Type B pancreatic cell (in vitro differentiated cells): ENCODE results near the gene PPIF. TPM values are rescaled to one million over a fixed set of nuclear protein-coding genes. Genes with fewer than 3 reads are reported as not detected.

ENCODE experiments used
- DNase-seq: peaks from one replicate; pipeline ENCODE4 v3.0.0; 2021; ENCODE audit warnings: mixed read lengths; ENCODE audit not compliant: unreplicated experiment; ENCODE audit errors: extremely low spot score
- H3K27ac Mint-ChIP-seq: 2 replicates; pipeline ENCODE4 v1.8.0; 2021; ENCODE audit warnings: mild to moderate bottlenecking, mixed read lengths
- H3K27me3 Mint-ChIP-seq: 2 replicates; pipeline ENCODE4 v1.8.0; 2021; ENCODE audit warnings: mixed read lengths
- H3K36me3 Mint-ChIP-seq: 2 replicates; pipeline ENCODE4 v1.8.0; 2021; ENCODE audit warnings: mixed read lengths
- H3K4me1 Mint-ChIP-seq: one replicate; pipeline ENCODE4 v1.8.0; 2021; ENCODE audit warnings: mixed read lengths; ENCODE audit not compliant: unreplicated experiment
- H3K4me3 Mint-ChIP-seq: 2 replicates; pipeline ENCODE4 v1.8.0; 2021; ENCODE audit warnings: mild to moderate bottlenecking, mixed read lengths
- H3K9me3 Mint-ChIP-seq: 2 replicates; pipeline ENCODE4 v1.8.0; 2021; ENCODE audit warnings: mixed read lengths
- total RNA-seq: library from RNA; stranded (reverse); gene quantifications from 2 replicates; pipeline ENCODE4 v1.2.1, GENCODE V29; 2021; ENCODE audit warnings: low replicate concordance
- TF ChIP-seq, protein P1 (sequence below): fragments of 200-600 bp; sonication (generic); conservative IDR thresholded peaks from 2 replicates; pipeline ENCODE4 v1.5.0; 2021; ENCODE audit warnings: antibody characterized with exemption, mild to moderate bottlenecking

Gene PPIF
- total RNA-seq, 1 donor from 2014 or later = 67.5 TPM

DNA sequence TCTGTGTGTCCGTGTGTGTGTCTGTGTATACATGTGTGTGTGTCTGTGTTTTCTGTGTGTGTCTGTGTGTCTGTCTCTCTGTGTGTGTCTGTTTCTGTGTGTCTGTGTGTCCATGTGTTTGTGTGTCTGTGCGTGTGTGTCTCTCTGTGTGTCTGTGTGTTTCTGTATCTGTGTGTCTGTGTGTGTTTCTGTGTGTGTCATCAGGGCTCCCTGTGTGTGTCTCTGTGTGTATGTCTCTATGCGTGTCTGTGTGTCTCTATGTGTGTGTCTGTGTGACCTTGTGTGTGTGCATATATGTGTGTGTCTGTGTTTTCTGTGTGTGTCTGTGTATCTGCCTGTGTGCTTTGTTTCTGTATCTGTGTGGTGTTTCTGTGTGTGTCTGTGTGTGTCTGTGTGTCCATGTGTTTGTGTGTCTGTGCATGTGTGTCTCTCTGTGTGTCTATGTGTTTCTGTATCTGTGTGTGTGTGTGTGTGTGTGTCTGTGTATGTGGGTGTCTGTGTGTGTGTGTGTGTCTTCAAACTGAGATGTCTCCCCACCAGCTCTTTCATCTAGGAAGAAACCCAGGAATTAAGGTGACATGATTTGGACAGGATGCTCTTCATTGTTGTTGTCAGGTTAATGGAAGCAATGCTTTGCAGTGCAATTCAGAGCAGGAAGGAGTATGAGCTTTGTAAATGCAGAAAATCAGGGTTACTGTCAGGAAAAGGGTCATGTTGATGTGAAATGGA lies 20.7 kb upstream of the PPIF start:
- Mint-ChIP-seq H3K36me3 (no peaks in the 10 kb centered on the region), H3K4me3 (no peak overlapping the region), H3K27me3 (no peaks in the 10 kb centered on the region), H3K4me1 (peaks cover 5% of the 10 kb centered on the region), H3K27ac (no peak overlapping the region), H3K9me3 (no peaks in the 10 kb centered on the region)
- TF ChIP-seq, protein P1, sequence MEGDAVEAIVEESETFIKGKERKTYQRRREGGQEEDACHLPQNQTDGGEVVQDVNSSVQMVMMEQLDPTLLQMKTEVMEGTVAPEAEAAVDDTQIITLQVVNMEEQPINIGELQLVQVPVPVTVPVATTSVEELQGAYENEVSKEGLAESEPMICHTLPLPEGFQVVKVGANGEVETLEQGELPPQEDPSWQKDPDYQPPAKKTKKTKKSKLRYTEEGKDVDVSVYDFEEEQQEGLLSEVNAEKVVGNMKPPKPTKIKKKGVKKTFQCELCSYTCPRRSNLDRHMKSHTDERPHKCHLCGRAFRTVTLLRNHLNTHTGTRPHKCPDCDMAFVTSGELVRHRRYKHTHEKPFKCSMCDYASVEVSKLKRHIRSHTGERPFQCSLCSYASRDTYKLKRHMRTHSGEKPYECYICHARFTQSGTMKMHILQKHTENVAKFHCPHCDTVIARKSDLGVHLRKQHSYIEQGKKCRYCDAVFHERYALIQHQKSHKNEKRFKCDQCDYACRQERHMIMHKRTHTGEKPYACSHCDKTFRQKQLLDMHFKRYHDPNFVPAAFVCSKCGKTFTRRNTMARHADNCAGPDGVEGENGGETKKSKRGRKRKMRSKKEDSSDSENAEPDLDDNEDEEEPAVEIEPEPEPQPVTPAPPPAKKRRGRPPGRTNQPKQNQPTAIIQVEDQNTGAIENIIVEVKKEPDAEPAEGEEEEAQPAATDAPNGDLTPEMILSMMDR = no peak
- DNase-seq = no peak

DNA sequence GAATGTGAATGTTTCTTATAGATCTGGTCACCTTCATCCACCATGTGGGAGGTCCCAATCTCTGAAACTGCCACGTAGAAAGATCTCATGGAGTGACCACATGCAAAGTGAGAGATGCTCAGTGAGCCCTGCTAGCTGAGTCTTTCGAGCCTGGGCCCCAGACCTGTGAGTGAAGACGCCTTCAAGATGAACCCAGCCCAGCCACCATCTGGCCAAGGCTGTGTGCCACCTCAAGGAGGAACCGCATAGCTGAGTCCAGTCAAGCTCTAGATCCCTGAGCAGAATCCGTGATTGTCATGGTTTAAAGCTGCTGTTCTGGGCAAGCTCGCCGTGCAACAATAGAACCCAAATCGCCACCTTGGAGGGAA lies 20.2 kb upstream of the PPIF start:
- no peaks in the 10 kb centered on the region for H3K27me3 Mint-ChIP-seq
- H3K4me3 Mint-ChIP-seq = no peak overlapping the region
- DNase-seq = no peak
- TF ChIP-seq, protein P1 = no peak
- H3K27ac Mint-ChIP-seq = no peak overlapping the region
- H3K36me3 Mint-ChIP-seq = no peaks in the 10 kb centered on the region
- H3K4me1 Mint-ChIP-seq = peaks cover 5% of the 10 kb centered on the region
- H3K9me3 Mint-ChIP-seq = no peaks in the 10 kb centered on the region

DNA sequence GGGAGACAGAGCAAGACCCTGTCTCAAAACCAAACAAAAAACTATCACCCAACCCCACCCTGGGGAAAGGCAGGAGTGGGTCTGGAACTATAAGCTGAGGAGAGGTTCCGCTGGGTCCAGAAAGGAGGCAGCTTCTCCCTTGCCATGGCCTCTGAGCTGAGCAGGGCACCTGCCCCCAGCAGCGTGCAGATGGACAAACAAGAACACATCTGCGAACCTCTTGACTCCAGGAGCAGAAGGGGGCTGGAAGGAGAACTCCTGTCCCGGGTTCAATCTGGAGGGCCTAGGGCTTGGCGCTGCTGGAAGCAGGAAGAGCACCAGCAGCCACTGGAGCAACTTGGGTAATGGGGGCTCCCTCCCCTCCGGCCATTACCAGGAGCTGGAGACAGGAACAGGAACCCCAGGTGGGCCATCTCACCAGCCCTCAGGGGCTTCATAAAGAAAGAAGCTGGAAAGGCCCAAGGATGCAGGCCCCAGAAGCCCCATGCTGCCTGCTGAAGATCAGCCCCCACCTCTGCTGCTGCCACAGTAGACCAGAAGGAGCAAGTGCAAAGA lies 19.0 kb upstream of the PPIF start:
- TF ChIP-seq, protein P1 = no peak
- Mint-ChIP-seq H3K4me3 (no peak overlapping the region), H3K4me1 (peaks cover 3% of the 10 kb centered on the region), H3K27ac (no peak overlapping the region), H3K9me3 (no peaks in the 10 kb centered on the region), H3K27me3 (no peaks in the 10 kb centered on the region), H3K36me3 (no peaks in the 10 kb centered on the region)
- no peak for DNase-seq

DNA sequence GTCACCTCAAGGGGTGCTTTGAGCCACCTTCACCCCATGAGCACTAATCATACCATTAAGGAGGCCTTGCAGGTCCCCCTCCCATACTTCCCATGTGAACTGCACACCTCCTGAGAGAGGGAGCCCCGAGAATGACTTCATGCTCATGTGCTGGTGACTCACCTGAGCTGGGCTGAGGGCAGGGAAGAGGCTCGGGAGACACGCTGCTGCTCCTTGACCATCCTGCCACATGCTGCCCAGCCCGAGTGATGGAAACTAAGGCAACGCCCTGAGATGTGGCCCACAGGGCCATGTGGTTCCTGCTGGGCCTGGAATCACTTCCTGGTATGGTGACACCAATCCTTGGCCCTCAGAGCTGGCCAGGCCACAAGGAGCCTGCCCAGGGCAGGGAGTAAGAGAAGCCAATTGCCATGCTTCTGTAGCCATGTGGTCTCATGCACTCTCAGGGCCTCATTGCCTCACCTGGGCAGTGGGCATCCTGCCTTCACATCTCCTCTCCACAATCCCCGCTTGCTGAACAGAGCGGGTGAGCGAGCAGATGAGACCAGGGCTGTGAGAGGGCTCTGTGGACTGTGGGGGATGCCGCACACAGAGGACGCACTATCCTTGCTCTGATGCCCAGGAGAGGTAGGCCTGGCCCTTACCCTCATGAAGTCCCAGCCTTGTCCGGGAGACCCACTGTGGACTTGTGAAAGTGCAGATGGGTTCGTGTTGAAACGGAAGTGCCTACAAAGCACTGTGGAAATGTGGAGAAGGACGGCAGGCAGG lies 18.3 kb upstream of the PPIF start:
- DNase-seq = no peak
- TF ChIP-seq, protein P1 = no peak
- H3K4me3 Mint-ChIP-seq = no peak overlapping the region

DNA sequence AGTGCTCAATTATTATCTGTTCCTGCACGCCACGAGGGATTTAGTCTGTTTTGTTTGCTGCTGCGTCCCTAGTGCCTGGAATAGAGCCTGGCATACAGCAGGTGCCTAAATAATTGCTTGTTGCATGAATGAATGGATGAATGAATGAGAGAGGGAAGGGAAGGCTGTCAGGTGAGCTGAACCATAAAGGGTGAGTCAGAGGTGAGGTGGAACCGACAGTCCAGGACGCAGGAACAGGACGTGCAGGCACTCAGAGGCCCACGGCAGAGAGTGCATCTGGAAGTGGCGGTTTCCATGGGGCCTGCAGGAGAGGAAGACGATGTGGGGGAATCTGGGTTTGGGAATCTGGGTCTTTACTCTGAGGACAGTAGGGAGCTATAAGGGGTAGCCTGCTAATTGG lies 17.7 kb upstream of the PPIF start:
- no peaks in the 10 kb centered on the region for H3K27me3 Mint-ChIP-seq
- H3K36me3 Mint-ChIP-seq = no peaks in the 10 kb centered on the region
- H3K4me3 Mint-ChIP-seq = no peak overlapping the region
- H3K9me3 Mint-ChIP-seq = peaks cover 4% of the 10 kb centered on the region
- H3K27ac Mint-ChIP-seq = no peak overlapping the region
- DNase-seq = no peak
- H3K4me1 Mint-ChIP-seq = no peaks in the 10 kb centered on the region
- TF ChIP-seq, protein P1 = no peak

More for the DNA sequence above, 18.3 kb upstream of the PPIF start:
- Mint-ChIP-seq H3K27ac (no peak overlapping the region), H3K27me3 (no peaks in the 10 kb centered on the region), H3K4me1 (no peaks in the 10 kb centered on the region), H3K36me3 (no peaks in the 10 kb centered on the region), H3K9me3 (peaks cover 2% of the 10 kb centered on the region)
